Testis (tissue), 3 donors: Measurements from ENCODE around the gene DYNAP. TPM values are rescaled to one million over a fixed set of nuclear protein-coding genes. Genes with fewer than 3 reads are reported as not detected.

Source experiments
- DNase-seq: peaks from one replicate; pipeline ENCODE4 v3.0.0-alpha.2; 2019
- H3K27ac ChIP-seq, 2 donors: fragments of 200-600 bp; sonication (generic); one replicate each; pipeline ENCODE4 v1.5.1; 2019
- H3K27me3 ChIP-seq: fragments of 200-600 bp; sonication (generic); one replicate; pipeline ENCODE4 v1.5.1; 2019
- H3K36me3 ChIP-seq: fragments of 200-600 bp; sonication (generic); one replicate; pipeline ENCODE4 v1.5.1; 2017; ENCODE audit warnings: low read depth; ENCODE audit errors: missing control alignments
- H3K4me1 ChIP-seq: fragments of 200-600 bp; sonication (generic); one replicate; pipeline ENCODE4 v1.5.1; 2019
- H3K4me3 ChIP-seq, 2 donors: fragments of 200-600 bp; sonication (generic); one replicate each; pipeline ENCODE4 v1.5.1; 2017 to 2019
- H3K9me3 ChIP-seq: fragments of 200-600 bp; sonication (generic); one replicate; pipeline ENCODE4 v1.5.1; 2017
- CTCF ChIP-seq, 3 experiments: fragments of 450-650 bp in 2 of 3; fragments of 200-600 bp in 1 of 3; sonication (generic) in 1 of 3; IDR thresholded peaks; one replicate each; pipeline ENCODE4 v1.5.1; 2016 to 2019; ENCODE audit warnings: antibody characterized with exemption in 3 of 3, mild to moderate bottlenecking in 2 of 3, moderate library complexity in 1 of 3
- POLR2A ChIP-seq: fragments of 450-650 bp; IDR thresholded peaks from one replicate; pipeline ENCODE4 v1.6.1; 2017; ENCODE audit warnings: antibody characterized with exemption, mild to moderate bottlenecking, moderate library complexity
- WGBS, 2 donors: methylation state at CpG; one replicate each; pipeline ENCODE4 v1.1.5; 2018; 5-methylcytosine and 5-hydroxymethylcytosine counted together
- intact Hi-C: fragments of 100-400 bp; cut with DNase I; formaldehyde crosslinking; loops from one replicate; pipeline ENCODE4 v1.15.1; 2023; ENCODE audit warnings: low total_unique reads
- polyA plus RNA-seq: library from polyadenylated mRNA; stranded (reverse); fragments of 350-450 nt; fragmentation: Illumina TruSeq; extraction: RNeasy Lipid Tissue Mini Kit (QIAGEN cat#74804); gene quantifications from one replicate; pipeline ENCODE4 v1.2.3, GENCODE V29; 2014; ENCODE audit warnings: low read depth, low replicate concordance; ENCODE audit not compliant: insufficient read depth
- total RNA-seq, 2 donors: library from RNA; depleted of rRNA; stranded (reverse); fragments of >200 nt; gene quantifications; one replicate each; pipeline ENCODE4 v1.2.3, GENCODE V29; 2016

DYNAP gene
- total and polyA plus RNA-seq, 3 donors from 2014 or later = 0.24 TPM; not detected in 2

DNA sequence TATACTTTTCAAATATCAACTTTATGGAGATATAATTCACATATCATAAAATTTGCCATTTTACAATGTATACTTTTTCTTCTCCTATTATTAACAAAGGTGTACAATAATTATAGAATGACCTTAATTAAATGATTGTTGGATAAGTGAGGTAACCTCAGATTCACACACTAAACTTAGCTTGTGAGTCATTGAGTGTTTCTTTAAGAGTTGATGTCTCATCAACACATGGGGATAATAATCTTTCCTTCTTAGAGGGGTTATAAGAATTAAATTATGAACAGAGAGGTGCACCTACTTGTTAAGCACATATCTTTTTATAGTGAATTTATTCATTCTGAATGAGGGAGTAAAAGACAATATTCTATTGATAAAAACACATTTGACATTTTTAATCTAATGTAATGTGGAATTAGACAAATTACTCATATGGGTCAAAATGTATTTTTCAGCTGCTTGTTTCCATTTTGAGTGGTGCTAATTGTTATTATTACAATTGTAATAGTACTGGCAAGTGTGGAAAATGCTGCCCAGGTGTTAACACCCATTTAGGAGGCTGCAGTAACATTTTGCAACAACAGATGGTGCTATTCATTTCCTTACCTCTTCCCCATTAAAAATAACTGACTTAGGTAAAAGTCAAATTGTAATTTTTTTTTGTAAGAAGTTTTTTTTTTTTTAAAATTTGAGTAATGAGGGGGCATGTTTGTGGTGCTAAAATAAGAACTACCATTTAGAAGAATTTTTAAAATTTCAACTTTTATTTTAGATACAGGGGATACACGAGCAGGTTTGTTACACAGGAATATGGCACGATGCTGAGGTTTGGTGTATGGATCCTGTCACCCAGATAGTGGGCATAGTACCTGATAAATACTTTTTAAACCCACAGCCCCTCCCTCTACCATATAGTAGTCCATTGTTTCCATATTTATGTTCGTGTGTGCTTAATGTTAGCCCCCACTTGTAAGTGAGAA lies 32.1 kb upstream of the DYNAP start:
- no peaks in the 10 kb centered on the region for H3K4me1 ChIP-seq
- 91 to 92% methylated on average over 3 of the region's 3 CpGs for WGBS, 2 donors
- TF ChIP-seq CTCF (IDR thresholded peaks at IDR 0.05) = peak in 1 of 3 experiments; percentile 43
- TF ChIP-seq POLR2A = no peak
- intact Hi-C loops = no loop called here
- no peaks in the 10 kb centered on the region for H3K9me3 ChIP-seq
- H3K27ac ChIP-seq = no peak overlapping the region
- no peaks in the 10 kb centered on the region for H3K36me3 ChIP-seq
- no peak overlapping the region for H3K4me3 ChIP-seq
- H3K27me3 ChIP-seq = no peaks in the 10 kb centered on the region
- no peak for DNase-seq

GRCh38 chr18:54561706-54562267 lies 29.3 kb upstream of the DYNAP start:
- H3K27ac ChIP-seq = no peak overlapping the region
- H3K4me3 ChIP-seq = no peak overlapping the region
- no peaks in the 10 kb centered on the region for H3K27me3 ChIP-seq
- no peaks in the 10 kb centered on the region for H3K4me1 ChIP-seq
- no peak for DNase-seq
- intact Hi-C loops = no loop called here
- WGBS, 2 donors = 67 to 68% methylated on average over 1 of the region's 1 CpG
- no peak for TF ChIP-seq POLR2A
- TF ChIP-seq CTCF (IDR thresholded peaks at IDR 0.05) = no peak
- no peaks in the 10 kb centered on the region for H3K36me3 ChIP-seq
- no peaks in the 10 kb centered on the region for H3K9me3 ChIP-seq

DNA sequence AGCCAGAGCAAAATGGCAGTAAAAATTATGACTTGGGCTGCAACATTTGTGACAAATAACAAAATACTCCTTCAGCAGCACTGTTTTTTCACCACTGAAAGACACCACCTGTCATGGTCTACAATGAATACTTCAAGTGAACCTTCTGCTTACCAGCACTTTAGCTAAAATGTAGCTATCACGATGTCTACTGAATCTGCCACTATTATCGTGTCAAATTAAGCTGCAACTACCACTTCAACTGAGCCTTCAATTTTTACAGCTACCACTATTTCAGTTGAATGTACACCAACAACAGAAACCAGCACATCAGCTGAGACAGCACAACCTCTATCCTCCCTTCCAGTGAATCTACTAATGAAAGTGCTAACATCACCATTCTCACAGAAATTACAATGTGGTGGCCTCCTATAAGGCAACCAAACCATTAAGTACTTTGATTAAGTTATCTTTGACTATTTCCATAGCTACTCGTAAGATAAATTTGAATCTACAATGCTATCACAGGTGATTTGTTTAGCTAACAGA lies 10.8 kb upstream of the DYNAP start:
- H3K36me3 ChIP-seq = no peaks in the 10 kb centered on the region
- TF ChIP-seq POLR2A = no peak
- no peak for TF ChIP-seq CTCF (IDR thresholded peaks at IDR 0.05)
- no peak for DNase-seq
- WGBS, 2 donors = 83 to 86% methylated on average over 3 of the region's 3 CpGs
- no peak overlapping the region for H3K4me3 ChIP-seq
- H3K4me1 ChIP-seq = no peaks in the 10 kb centered on the region
- H3K27me3 ChIP-seq = no peaks in the 10 kb centered on the region
- H3K9me3 ChIP-seq = no peaks in the 10 kb centered on the region
- intact Hi-C loops = no loop called here
- no peak overlapping the region for H3K27ac ChIP-seq

GRCh38 chr18:54584065-54584464 lies 7.0 kb upstream of the DYNAP start:
- Histone ChIP-seq H3K36me3 (no peaks in the 10 kb centered on the region), H3K4me1 (no peaks in the 10 kb centered on the region), H3K9me3 (no peaks in the 10 kb centered on the region), H3K4me3 (no peak overlapping the region), H3K27ac (no peak overlapping the region), H3K27me3 (no peaks in the 10 kb centered on the region)
- 72 to 82% methylated on average over 1 of the region's 1 CpG for WGBS, 2 donors
- no peak for DNase-seq
- intact Hi-C loops = no loop called here
- TF ChIP-seq POLR2A (no peak), CTCF (IDR thresholded peaks at IDR 0.05) (no peak)
